H9 (cell line): ENCODE measurements around the gene EHD3. TPM values are rescaled to one million over a fixed set of nuclear protein-coding genes. Genes with fewer than 3 reads are reported as not detected.

ENCODE experiments used
- DNase-seq: peaks from one replicate; pipeline ENCODE4 v3.0.0-alpha.2; 2017
- H2AFZ ChIP-seq: one replicate; pipeline ENCODE4 v1.6.1; 2013; ENCODE audit warnings: mild to moderate bottlenecking, low read length, control low read depth, moderate library complexity
- H2AK5ac ChIP-seq: 2 replicates; pipeline ENCODE4 v1.6.1; 2013; ENCODE audit warnings: low read length, control low read depth, mixed read lengths; ENCODE audit not compliant: insufficient read length
- H2BK120ac ChIP-seq: one replicate; pipeline ENCODE4 v1.6.1; 2013; ENCODE audit warnings: low read depth, mild to moderate bottlenecking, low read length, control low read depth, inconsistent platforms; ENCODE audit not compliant: poor library complexity, severe bottlenecking
- H2BK12ac ChIP-seq: 2 replicates; pipeline ENCODE4 v1.6.1; 2013; ENCODE audit warnings: low read length, control low read depth, mixed read lengths, low read depth; ENCODE audit not compliant: insufficient read length
- H2BK15ac ChIP-seq: 2 replicates; pipeline ENCODE4 v1.6.1; 2013; ENCODE audit warnings: low read depth, low read length, control low read depth
- H2BK20ac ChIP-seq: one replicate; pipeline ENCODE4 v1.6.1; 2013; ENCODE audit warnings: low read depth, mild to moderate bottlenecking, low read length, control low read depth, inconsistent platforms; ENCODE audit not compliant: poor library complexity, severe bottlenecking
- H2BK5ac ChIP-seq: 2 replicates; pipeline ENCODE4 v1.6.1; 2013; ENCODE audit warnings: low read length, control low read depth, mixed read lengths; ENCODE audit not compliant: insufficient read length
- H3K14ac ChIP-seq: 2 replicates; pipeline ENCODE4 v1.6.1; 2013; ENCODE audit warnings: low read length, control low read depth; ENCODE audit not compliant: insufficient read depth
- H3K18ac ChIP-seq: 2 replicates; pipeline ENCODE4 v1.6.1; 2013; ENCODE audit warnings: low read depth, mild to moderate bottlenecking, mixed read lengths, low read length, control low read depth; ENCODE audit not compliant: insufficient read length
- H3K23ac ChIP-seq: 2 replicates; pipeline ENCODE4 v1.6.1; 2013; ENCODE audit warnings: low read length, control low read depth, mixed read lengths, low read depth; ENCODE audit not compliant: insufficient read length
- H3K23me2 ChIP-seq: 2 replicates; pipeline ENCODE4 v1.6.1; 2013; ENCODE audit warnings: low read depth, mild to moderate bottlenecking, mixed read lengths, low read length, control low read depth; ENCODE audit not compliant: insufficient read length, poor library complexity, severe bottlenecking
- H3K27ac ChIP-seq: 2 replicates; pipeline ENCODE4 v1.5.1; 2013; ENCODE audit warnings: low read length, control low read depth, mixed read lengths, low read depth; ENCODE audit not compliant: insufficient read length
- H3K27me3 ChIP-seq: 2 replicates; pipeline ENCODE4 v1.6.1; 2013; ENCODE audit warnings: low read length, control low read depth, inconsistent platforms; ENCODE audit not compliant: insufficient read depth
- H3K4ac ChIP-seq: 2 replicates; pipeline ENCODE4 v1.6.1; 2013; ENCODE audit warnings: low read depth, mild to moderate bottlenecking, control low read depth, inconsistent platforms, low read length, moderate library complexity
- H3K4me1 ChIP-seq: 2 replicates; pipeline ENCODE4 v1.6.1; 2013; ENCODE audit warnings: low read length, control low read depth, inconsistent platforms; ENCODE audit not compliant: insufficient read depth
- H3K4me2 ChIP-seq: 2 replicates; pipeline ENCODE4 v1.6.1; 2013; ENCODE audit warnings: low read length, control low read depth, mixed read lengths; ENCODE audit not compliant: insufficient read length, insufficient read depth
- H3K56ac ChIP-seq: 2 replicates; pipeline ENCODE4 v1.6.1; 2013; ENCODE audit warnings: low read depth, mild to moderate bottlenecking, mixed read lengths, low read length, control low read depth; ENCODE audit not compliant: insufficient read length
- H3K79me1 ChIP-seq: 2 replicates; pipeline ENCODE4 v1.6.1; 2013; ENCODE audit warnings: low read depth, mild to moderate bottlenecking, moderate library complexity, low read length, control low read depth, inconsistent platforms; ENCODE audit not compliant: insufficient read depth, poor library complexity, severe bottlenecking
- H3K79me2 ChIP-seq: 2 replicates; pipeline ENCODE4 v1.6.1; 2013; ENCODE audit warnings: low read length, control low read depth, inconsistent platforms; ENCODE audit not compliant: insufficient read depth
- H3K9ac ChIP-seq: 2 replicates; pipeline ENCODE4 v1.6.1; 2013; ENCODE audit warnings: low read length, control low read depth, mixed read lengths; ENCODE audit not compliant: insufficient read length; ENCODE audit errors: extremely low read depth
- H3K9me3 ChIP-seq: one replicate; pipeline ENCODE4 v1.6.1; 2013; ENCODE audit warnings: low read depth, low read length, inconsistent platforms; ENCODE audit not compliant: control insufficient read depth
- H3T11ph ChIP-seq: one replicate; pipeline ENCODE4 v1.6.1; 2013; ENCODE audit warnings: mild to moderate bottlenecking, low read length, control low read depth, inconsistent platforms
- H4K20me1 ChIP-seq: one replicate; pipeline ENCODE4 v1.6.1; 2013; ENCODE audit not compliant: control insufficient read depth, insufficient read length, insufficient read depth
- H4K5ac ChIP-seq: 2 replicates; pipeline ENCODE4 v1.6.1; 2013; ENCODE audit warnings: low read depth, mild to moderate bottlenecking, mixed read lengths, low read length, control low read depth; ENCODE audit not compliant: insufficient read length
- H4K8ac ChIP-seq: replicated peaks from 2 replicates; pipeline ENCODE4 v1.6.1; 2013; ENCODE audit warnings: low read length, control low read depth, mixed read lengths, low read depth; ENCODE audit not compliant: insufficient read length
- H4K91ac ChIP-seq: 2 replicates; pipeline ENCODE4 v1.6.1; 2013; ENCODE audit warnings: low read depth, mild to moderate bottlenecking, moderate library complexity, mixed read lengths, low read length, control low read depth; ENCODE audit not compliant: insufficient read length
- H3K27ac Mint-ChIP-seq, 3 experiments: 2 replicates in 2 of 3; 3 replicates in 1 of 3; pipeline ENCODE4 v1.8.0; 2020 to 2021; ENCODE audit warnings: mixed read lengths in 3 of 3, mild to moderate bottlenecking in 1 of 3, moderate library complexity in 1 of 3
- H3K27me3 Mint-ChIP-seq: 2 replicates; pipeline ENCODE4 v1.8.0; 2021; ENCODE audit warnings: low read depth, mild to moderate bottlenecking, moderate library complexity, mixed read lengths
- H3K36me3 Mint-ChIP-seq, 3 experiments: 2 replicates in 2 of 3; 3 replicates in 1 of 3; pipeline ENCODE4 v1.8.0; 2020 to 2021; ENCODE audit warnings: low read depth in 3 of 3, mixed read lengths in 3 of 3; ENCODE audit not compliant: insufficient read depth in 1 of 3
- H3K4me1 Mint-ChIP-seq, 2 experiments: 2 replicates each; pipeline ENCODE4 v1.8.0; 2020; ENCODE audit warnings: mixed read lengths in 2 of 2
- H3K4me3 Mint-ChIP-seq, 2 experiments: 2 replicates in 1 of 2; 3 replicates in 1 of 2; pipeline ENCODE4 v1.8.0; 2020 to 2021; ENCODE audit warnings: mild to moderate bottlenecking in 2 of 2, mixed read lengths in 2 of 2, moderate library complexity in 1 of 2
- H3K9me3 Mint-ChIP-seq, 2 experiments: 2 replicates in 1 of 2; 3 replicates in 1 of 2; pipeline ENCODE4 v1.8.0; 2020; ENCODE audit warnings: mild to moderate bottlenecking in 2 of 2, mixed read lengths in 2 of 2, moderate library complexity in 1 of 2
- CTCF ChIP-seq: fragments of 200-600 bp; sonication (generic); conservative IDR thresholded peaks from 3 replicates; pipeline ENCODE4 v1.8.0; 2021; ENCODE audit warnings: antibody characterized with exemption, mild to moderate bottlenecking
- WGBS: extraction: QIAGEN DNeasy Blood & Tissue Kit; methylation state at CpG from one replicate; pipeline ENCODE4 v1.1.7; 2013; ENCODE audit warnings: missing lambda C conversion rate, low lambda C conversion rate, mixed read lengths; ENCODE audit not compliant: insufficient read length; ENCODE audit errors: extremely low coverage; 5-methylcytosine and 5-hydroxymethylcytosine counted together
- total RNA-seq: library from RNA; stranded (reverse); gene quantifications from 2 replicates; pipeline ENCODE4 v1.2.1, GENCODE V29; 2021

Gene EHD3
- total RNA-seq, 1 experiment from 2014 or later: 8.3 TPM

- H2BK120ac ChIP-seq: no peak overlapping the region
- H3K27me3 Mint-ChIP-seq: peaks cover 8% of the 10 kb centered on the region
These were observed 37.3 kb upstream of the EHD3 start for GRCh38 chr2:31196622-31197021.

More at GRCh38 chr2:31196622-31197021, 37.3 kb upstream of the EHD3 start:
- Histone ChIP-seq H3K56ac (no peak overlapping the region), H3K23ac (no peak overlapping the region), H2BK5ac (no peak overlapping the region), H3K27ac (no peak overlapping the region), H4K8ac (no peak overlapping the region), H3K23me2 (no peaks in the 10 kb centered on the region), H3K27me3 (no peaks in the 10 kb centered on the region), H2AK5ac (no peak overlapping the region), H4K5ac (no peak overlapping the region), H2BK20ac (no peak overlapping the region), H4K20me1 (no peaks in the 10 kb centered on the region), H3K14ac (no peak overlapping the region), H2BK12ac (no peak overlapping the region), H3K4ac (no peak overlapping the region), H3K79me1 (no peaks in the 10 kb centered on the region), H2AFZ (no peak overlapping the region), H3K4me2 (no peak overlapping the region), H4K91ac (no peak overlapping the region), H3K18ac (no peak overlapping the region), H3K79me2 (no peaks in the 10 kb centered on the region), H3K4me1 (no peaks in the 10 kb centered on the region), H3K9ac (no peak overlapping the region), H3K9me3 (no peaks in the 10 kb centered on the region), H3T11ph (no peak overlapping the region), H2BK15ac (no peak overlapping the region)
- H3K4me1 Mint-ChIP-seq: peaks cover 10 to 12% of the 10 kb centered on the region in 2 experiments
- no peak overlapping the region for H3K4me3 Mint-ChIP-seq
- H3K36me3 Mint-ChIP-seq: no peaks in the 10 kb centered on the region
- no peak for DNase-seq
- WGBS: no CpG with 5 or more reads among the region's 2 CpGs
- TF ChIP-seq CTCF: no peak
- no peaks in the 10 kb centered on the region for H3K9me3 Mint-ChIP-seq
- no peak overlapping the region for H3K27ac Mint-ChIP-seq
